ENCODE data around the gene ARV1. TPM values are rescaled to one million over a fixed set of nuclear protein-coding genes. Genes with fewer than 3 reads are reported as not detected.

The ARV1 gene
- total and polyA plus RNA-seq, 2 of the 13 experiments (the other 11 are each of a cell fraction or from before 2014, with no cell fraction given), result 13.0 to 15.2 TPM

- peak; percentile 95 for TF ChIP-seq HNF1B (CRISPR knock-in tag; IDR thresholded peaks at IDR 0.05)
- TF ChIP-seq XBP1 (CRISPR knock-in tag; IDR thresholded peaks at IDR 0.05), result no peak
- peak; percentile 48; the same call in 1 of the 2 replicates for TF ChIP-seq ARID2 (CRISPR knock-in tag; IDR thresholded peaks at IDR 0.05; ENCODE audit: borderline replicate concordance)
- peak; percentile 79; the same call in 1 of the 2 replicates for TF ChIP-seq ZFP62 (CRISPR knock-in tag; IDR thresholded peaks at IDR 0.05)
- TF ChIP-seq HCFC1 (IDR thresholded peaks at IDR 0.05; ENCODE audit: low read depth, low read length), result peak; percentile 98
- TF ChIP-seq ZZZ3 (CRISPR knock-in tag; IDR thresholded peaks at IDR 0.05; ENCODE audit: borderline replicate concordance), result no peak; the same call in 1 of the 2 replicates
- peak; percentile 81 for TF ChIP-seq ZNF274 (CRISPR knock-in tag; IDR thresholded peaks at IDR 0.05)
- peak; percentile 74 for TF ChIP-seq ATF7-NPFF (CRISPR knock-in tag; IDR thresholded peaks at IDR 0.05; ENCODE audit: low read depth)
- TF ChIP-seq ZNF629 (CRISPR knock-in tag; conservative IDR thresholded peaks at IDR 0.05), result peak; percentile 3; the same call in 1 of the 2 replicates
- TF ChIP-seq ZBTB40 (IDR thresholded peaks at IDR 0.05), result peak; percentile 51; the same call in 1 of the 2 replicates
- TF ChIP-seq ZBTB40 (CRISPR knock-in tag; IDR thresholded peaks at IDR 0.05), result peak; percentile 77; the same call in 1 of the 2 replicates
- peak; percentile 94 for TF ChIP-seq KMT2A (CRISPR knock-in tag; IDR thresholded peaks at IDR 0.05)
- TF ChIP-seq ZNF264 (CRISPR knock-in tag; IDR thresholded peaks at IDR 0.05), result no peak
- TF ChIP-seq SP140L (CRISPR knock-in tag; IDR thresholded peaks at IDR 0.05; ENCODE audit: borderline replicate concordance), result 0 out of 2 replicates have a peak, but pooled peaks have one; percentile 74
- no peak for TF ChIP-seq CREB3 (CRISPR knock-in tag; IDR thresholded peaks at IDR 0.05)
- TF ChIP-seq AHR (CRISPR knock-in tag; IDR thresholded peaks at IDR 0.05), result 0 out of 2 replicates have a peak, but pooled peaks have one; percentile 76
- peak; percentile 49 for TF ChIP-seq BHLHE40 (IDR thresholded peaks at IDR 0.05; ENCODE audit: low read length)
Observed at GRCh38 chr1:230978491-230979388, at the start of gene ARV1, which contains the start of gene TTC13 (continued).

All from HepG2 (cell line).